Activated gamma-delta T cell (primary cell): ENCODE results near the gene HBS1L.

Experiments used
- DNase-seq: peaks from one replicate; lab custom pipeline; 2025; lab: John Stamatoyannopoulos, UW

HBS1L gene

DNA sequence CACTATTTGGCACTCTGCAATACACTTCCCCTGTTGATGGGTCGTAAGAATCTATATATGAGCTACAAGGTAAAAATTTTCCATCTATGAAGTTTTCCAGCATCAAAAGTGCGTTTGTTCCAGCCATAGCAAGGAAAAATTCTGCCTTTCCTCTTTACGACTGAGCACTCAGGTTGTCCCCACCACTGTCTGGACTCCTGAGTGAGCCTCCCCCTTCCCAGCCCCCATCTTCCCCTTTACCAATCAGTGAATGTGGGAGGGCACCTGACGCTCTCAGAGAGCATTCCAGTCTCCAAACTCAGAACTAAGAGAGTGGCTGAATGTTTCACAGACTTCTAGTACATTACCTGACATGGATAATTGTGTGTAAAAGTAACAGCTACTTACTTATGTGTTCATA is 104.7 kb downstream of the HBS1L start, which contains the start of gene ALDH8A1:
ALDH8A1 (minus strand) TSS at position 175 of the 400 bp plus-strand sequence; CDS start at position 127, 48 bp downstream.
- DNase-seq = no peak

- no peak for DNase-seq
Measured at GRCh38 chr6:134948691-134949090, 105.9 kb downstream of the HBS1L start.

- no peak for DNase-seq
Measured at GRCh38 chr6:134948142-134948541, 106.5 kb downstream of the HBS1L start.

GRCh38 chr6:134945045-134945444 is 109.6 kb downstream of the HBS1L start:
- DNase-seq = no peak

- no peak for DNase-seq
Measured at GRCh38 chr6:134943522-134944111, 111.0 kb downstream of the HBS1L start.

GRCh38 chr6:134938896-134939295 is 115.7 kb downstream of the HBS1L start:
- DNase-seq = no peak

DNA sequence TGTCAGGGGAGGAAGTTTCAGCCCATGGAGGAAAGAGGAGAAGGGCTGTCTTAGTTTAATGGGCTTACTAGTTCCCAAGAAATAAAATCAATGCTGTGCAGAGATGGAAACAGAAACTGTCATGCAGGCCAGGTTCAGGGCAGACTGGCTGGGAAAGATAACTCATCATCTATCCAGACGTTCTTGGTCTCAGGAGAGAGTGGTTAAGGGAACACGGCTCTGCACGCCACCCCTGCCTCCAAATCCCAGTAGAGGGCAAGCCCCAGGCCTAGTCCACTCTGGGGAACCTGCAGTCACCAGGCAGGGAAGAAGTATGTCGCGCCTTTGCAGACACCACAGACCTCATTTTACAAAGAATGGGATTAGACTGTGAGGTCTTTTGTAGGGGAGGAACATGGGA is 117.2 kb downstream of the HBS1L start:
- DNase-seq = no peak

GRCh38 chr6:134936931-134937330 is 117.7 kb downstream of the HBS1L start:
- DNase-seq = no peak

DNA sequence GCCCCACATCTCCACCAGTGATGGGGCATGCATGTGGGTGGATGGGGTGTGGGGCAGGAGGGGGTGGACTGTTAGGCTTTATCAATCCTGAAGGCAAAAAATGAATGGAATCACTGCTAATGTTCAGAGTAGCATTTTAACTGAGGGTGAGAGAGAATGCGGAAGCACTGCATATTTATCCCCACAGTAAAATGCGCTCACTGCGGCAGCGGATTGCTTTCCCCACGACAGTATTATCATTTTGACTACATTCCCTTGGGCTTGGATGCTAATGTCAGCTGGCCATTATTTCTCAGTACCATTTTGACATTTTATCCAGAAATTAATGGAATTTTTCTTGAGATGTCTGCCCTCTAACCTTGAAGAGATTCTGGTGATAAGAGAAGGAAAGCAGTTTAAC is 118.1 kb downstream of the HBS1L start:
- no peak for DNase-seq

DNA sequence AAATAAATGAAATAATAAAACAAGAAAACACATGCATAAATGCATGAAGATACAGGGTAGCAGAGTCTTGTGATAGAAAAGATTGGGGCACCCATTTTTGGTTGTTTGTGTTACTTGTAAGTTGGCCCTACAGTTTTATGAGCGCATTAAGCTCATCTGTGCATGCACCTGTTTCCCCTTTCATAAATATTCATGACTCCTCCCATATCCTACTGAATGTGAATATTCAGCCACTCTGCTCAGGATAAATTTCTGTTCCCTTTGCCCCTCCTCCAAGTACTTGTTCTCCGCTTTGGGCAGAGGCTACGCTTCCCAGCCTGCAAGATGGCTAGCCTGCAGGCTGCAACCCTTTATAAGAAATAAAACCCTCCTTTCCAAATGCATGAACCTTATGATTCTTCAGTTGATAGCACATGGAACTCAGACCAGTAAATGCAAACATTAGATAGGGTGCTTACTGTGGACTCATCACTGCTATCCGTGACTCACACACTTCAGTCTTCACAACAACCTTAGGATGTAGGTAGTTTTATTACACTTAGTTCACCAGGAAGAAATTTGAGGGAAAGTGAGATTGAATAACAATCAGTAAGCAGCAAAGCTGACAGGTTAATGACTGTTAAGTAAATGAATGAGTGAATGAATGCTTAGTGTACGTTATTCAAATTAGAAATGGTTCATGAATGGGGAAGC is 119.7 kb downstream of the HBS1L start:
- no peak for DNase-seq

DNA sequence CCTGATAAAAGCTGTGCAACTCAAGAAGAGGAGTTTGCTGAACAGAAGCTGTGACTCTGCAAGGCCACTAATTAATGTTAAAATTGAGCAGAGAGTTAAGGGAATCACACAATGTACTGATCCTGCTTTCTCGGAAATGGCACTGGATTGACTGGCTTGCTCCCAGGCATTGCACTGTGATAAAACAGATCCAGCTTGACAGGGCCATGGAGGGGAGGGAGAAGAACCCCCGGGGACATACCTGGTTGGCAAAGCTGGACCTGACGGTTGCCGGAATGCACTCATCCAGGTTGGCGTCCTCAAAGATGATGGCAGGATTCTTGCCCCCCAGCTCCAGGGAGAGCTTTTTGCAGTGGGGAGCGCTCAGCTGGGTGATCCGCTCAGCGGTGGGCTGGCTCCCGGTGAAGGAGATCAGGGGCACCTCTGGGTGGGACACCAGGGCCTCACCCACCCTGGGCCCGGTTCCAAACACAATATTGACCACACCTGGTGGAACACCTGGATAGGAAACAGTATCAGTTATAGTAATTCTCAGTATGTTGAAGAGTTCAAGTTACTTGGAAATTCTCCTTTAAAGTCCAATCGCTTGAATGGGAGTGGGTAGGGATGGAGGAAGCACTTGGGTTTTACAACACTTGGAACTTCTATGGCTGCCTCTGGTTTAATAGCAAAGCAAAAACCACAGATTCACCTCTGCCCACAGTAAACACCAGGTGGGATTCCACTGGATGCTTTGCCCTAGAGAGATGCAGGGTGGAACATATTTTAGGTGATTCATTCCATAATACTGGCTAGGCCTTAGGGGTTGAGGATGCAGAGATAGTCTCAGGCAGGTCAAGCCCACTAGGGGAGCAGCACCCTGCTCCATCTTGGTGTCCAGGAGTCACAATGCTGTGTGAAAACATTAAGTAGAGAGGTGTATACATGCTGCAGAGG is 121.8 kb downstream of the HBS1L start:
- no peak for DNase-seq

DNA sequence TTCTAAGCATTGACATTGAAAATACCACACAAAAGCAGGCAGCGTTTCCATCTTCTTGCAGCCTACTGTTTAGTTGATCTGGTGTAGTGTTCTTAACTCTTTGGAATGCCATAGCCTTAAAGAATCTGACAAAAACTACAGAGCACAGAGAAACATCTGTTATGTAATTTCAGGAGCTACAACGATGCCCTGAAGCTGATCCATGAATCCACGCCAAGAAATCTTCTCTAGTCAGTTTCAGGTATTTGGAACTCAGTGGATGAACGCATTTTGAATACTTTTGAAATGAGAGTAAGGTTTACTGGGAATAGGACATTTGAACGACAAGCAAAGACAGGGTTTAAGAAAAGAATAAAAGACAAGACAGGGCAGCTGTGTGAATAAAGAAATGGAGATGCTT is 122.5 kb downstream of the HBS1L start:
- DNase-seq = no peak

GRCh38 chr6:134930463-134930862 is 124.2 kb downstream of the HBS1L start:
- DNase-seq = no peak

GRCh38 chr6:134928151-134928900 is 126.3 kb downstream of the HBS1L start:
- DNase-seq = no peak

DNA sequence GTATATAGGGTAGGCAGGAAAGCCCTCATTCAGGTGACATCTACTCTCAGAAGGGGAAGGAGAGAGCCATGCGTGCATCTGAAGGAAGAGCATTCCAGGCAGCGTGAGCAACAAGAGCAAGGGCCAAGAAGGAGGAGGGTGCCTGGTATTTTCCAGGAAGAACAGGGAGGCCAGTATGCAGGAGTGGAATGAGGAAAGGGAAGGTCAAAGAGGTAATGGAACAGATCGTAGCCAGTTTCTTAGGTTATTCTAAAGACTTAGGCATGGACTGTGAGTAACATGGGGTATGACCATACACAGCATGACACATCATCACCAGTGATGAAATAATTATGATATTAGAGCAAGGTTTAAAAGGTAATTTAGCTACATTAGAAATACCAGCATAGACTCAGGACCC is 128.8 kb downstream of the HBS1L start:
- DNase-seq = no peak

DNA sequence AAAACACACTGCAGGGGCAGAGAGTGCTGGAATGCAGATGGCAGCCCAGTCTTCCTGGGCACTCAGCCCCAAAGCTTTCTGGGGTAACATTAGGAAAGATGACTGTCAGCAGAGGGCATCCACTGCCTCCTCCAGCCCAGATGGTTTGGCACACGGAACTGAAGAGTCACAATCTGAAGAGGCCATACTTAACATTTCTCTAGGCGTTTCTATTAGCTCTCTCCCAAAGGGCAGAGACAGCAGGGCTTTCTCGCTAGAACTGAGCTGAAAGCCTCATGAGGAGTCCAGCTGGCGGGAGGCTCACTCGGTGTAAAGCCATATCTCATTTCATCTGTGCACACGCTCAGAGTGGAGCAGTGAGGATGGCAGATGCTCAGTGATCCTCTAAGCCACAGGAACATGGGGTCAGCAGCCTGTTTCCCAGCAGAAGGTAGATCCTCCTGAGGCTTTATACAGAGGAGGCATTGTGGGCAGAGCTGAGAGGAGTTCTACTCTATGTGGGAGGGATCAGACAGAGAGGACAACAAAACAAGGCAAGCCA is 132.8 kb downstream of the HBS1L start:
- DNase-seq = no peak

GRCh38 chr6:134921276-134921675 is 133.3 kb downstream of the HBS1L start:
- DNase-seq = no peak

DNA sequence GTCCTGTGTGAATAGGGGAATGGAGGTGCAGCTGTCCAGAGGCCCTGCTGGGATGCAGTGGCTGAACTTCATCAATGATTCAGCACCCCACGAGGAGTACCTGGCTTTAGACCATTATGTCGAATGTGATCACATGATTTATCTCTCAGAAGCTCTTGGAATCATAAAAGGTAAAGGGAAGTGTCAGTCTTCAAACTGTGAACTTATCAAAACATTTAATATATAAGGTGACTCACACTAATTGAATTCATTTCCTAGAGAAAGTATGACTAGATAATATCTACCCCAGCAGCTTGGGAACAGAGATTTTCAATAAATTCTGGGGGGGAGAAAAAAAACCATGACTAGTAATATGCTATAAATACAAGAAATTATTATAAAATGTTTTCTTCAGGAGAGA is 134.2 kb downstream of the HBS1L start:
- no peak for DNase-seq

- no peak for DNase-seq
Measured at GRCh38 chr6:134918418-134918961, 136.1 kb downstream of the HBS1L start.

GRCh38 chr6:134911547-134911946 is 143.1 kb downstream of the HBS1L start:
- DNase-seq = no peak

DNA sequence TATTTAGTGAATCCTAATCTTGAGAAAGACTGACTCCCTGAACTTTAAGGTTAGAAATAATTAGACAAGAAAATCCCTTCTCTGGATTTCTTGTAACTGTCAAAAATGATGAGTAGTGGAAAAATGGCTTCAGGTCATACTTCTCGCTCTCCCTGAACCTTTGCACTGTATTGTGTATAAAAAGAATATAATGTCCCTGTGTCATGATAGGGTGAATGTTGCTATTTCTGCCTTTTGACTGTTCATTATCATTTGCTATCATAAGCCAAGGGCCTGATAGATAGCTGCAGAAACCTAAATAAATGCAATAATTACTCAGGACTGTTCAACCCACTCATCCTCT is 144.1 kb downstream of the HBS1L start:
- no peak for DNase-seq
